WTC11 (cell line): Measurements from ENCODE around the gene SLC25A39. TPM values are rescaled to one million over a fixed set of nuclear protein-coding genes. Genes with fewer than 3 reads are reported as not detected.

Source experiments
- ATAC-seq: fragments of 200-7000 bp; cut with Tn5 transposase; 2 replicates; pipeline ENCODE4 v1.10.0; 2021; ENCODE audit warnings: mild to moderate bottlenecking, moderate library complexity
- CTCF ChIA-PET: fragments of 300-600 bp; sonication (Branson Sonifier 250); formaldehyde crosslinking; loops from one replicate; lab custom pipeline; 2021; ENCODE audit warnings: antibody characterized with exemption; lab: Charles Lee
- POLR2A ChIA-PET: fragments of 350-600 bp; sonication (Branson Sonifier 250); formaldehyde crosslinking; loops from one replicate; lab custom pipeline; 2021; ENCODE audit warnings: antibody characterized with exemption; lab: Charles Lee
- DNase-seq: peaks from one replicate; pipeline ENCODE4 v3.0.0; 2021; ENCODE audit warnings: low spot score
- H3K27ac Mint-ChIP-seq: 2 replicates; pipeline ENCODE4 v1.8.0; 2021; ENCODE audit warnings: mixed read lengths
- H3K27me3 Mint-ChIP-seq: 2 replicates; pipeline ENCODE4 v1.8.0; 2021; ENCODE audit warnings: low read depth, mild to moderate bottlenecking, moderate library complexity, mixed read lengths
- H3K36me3 Mint-ChIP-seq: 2 replicates; pipeline ENCODE4 v1.8.0; 2021; ENCODE audit warnings: mixed read lengths
- H3K4me1 Mint-ChIP-seq: 2 replicates; pipeline ENCODE4 v1.8.0; 2022; ENCODE audit warnings: mixed read lengths
- H3K4me3 Mint-ChIP-seq: 2 replicates; pipeline ENCODE4 v1.8.0; 2021; ENCODE audit warnings: mild to moderate bottlenecking, moderate library complexity, mixed read lengths
- H3K9me3 Mint-ChIP-seq: 2 replicates; pipeline ENCODE4 v1.8.0; 2021; ENCODE audit warnings: mixed read lengths
- CBFB ChIP-seq: sonication (generic); formaldehyde crosslinking; IDR thresholded peaks from 2 replicates; pipeline ENCODE4 v1.8.1; 2022; ENCODE audit warnings: mild to moderate bottlenecking, low read depth, missing genetic modification reagents
- CREB1 ChIP-seq: sonication (generic); formaldehyde crosslinking; IDR thresholded peaks from 2 replicates; pipeline ENCODE4 v1.8.0; 2023; ENCODE audit warnings: mild to moderate bottlenecking, missing genetic modification reagents
- FOXJ3 ChIP-seq: sonication (generic); formaldehyde crosslinking; IDR thresholded peaks from 2 replicates; pipeline ENCODE4 v1.9.0; 2021; ENCODE audit warnings: missing genetic modification reagents, mild to moderate bottlenecking, borderline replicate concordance
- GTF2I ChIP-seq: fragments of 250-450 bp; sonication (Bioruptor Pico); conservative IDR thresholded peaks from 2 replicates; pipeline ENCODE4 v1.4.0; 2021; ENCODE audit warnings: mild to moderate bottlenecking
- HMGA2 ChIP-seq: fragments of 250-450 bp; sonication (Bioruptor Pico); IDR thresholded peaks from 2 replicates; pipeline ENCODE4 v1.4.0; 2021; ENCODE audit warnings: mild to moderate bottlenecking, moderate library complexity
- JUN ChIP-seq: sonication (generic); formaldehyde crosslinking; IDR thresholded peaks from 2 replicates; pipeline ENCODE4 v1.8.0; 2023; ENCODE audit warnings: mild to moderate bottlenecking, missing genetic modification reagents
- MXD4 ChIP-seq: fragments of 250-450 bp; sonication (Bioruptor Pico); IDR thresholded peaks from 2 replicates; pipeline ENCODE4 v1.8.0; 2021; ENCODE audit warnings: mild to moderate bottlenecking, moderate library complexity, borderline replicate concordance
- NFE2L1 ChIP-seq: sonication (generic); formaldehyde crosslinking; IDR thresholded peaks from 2 replicates; pipeline ENCODE4 v1.8.1; 2023; ENCODE audit warnings: missing genetic modification reagents
- NR1H2 ChIP-seq: sonication (generic); formaldehyde crosslinking; IDR thresholded peaks from 2 replicates; pipeline ENCODE4 v1.9.0; 2021; ENCODE audit warnings: mild to moderate bottlenecking, moderate library complexity, missing genetic modification reagents
- NR3C1 ChIP-seq: sonication (generic); formaldehyde crosslinking; conservative IDR thresholded peaks from 2 replicates; pipeline ENCODE4 v1.8.1; 2023; ENCODE audit warnings: low read depth, mild to moderate bottlenecking, missing genetic modification reagents
- PRRX2 ChIP-seq: fragments of 250-450 bp; sonication (Bioruptor Pico); IDR thresholded peaks from 2 replicates; pipeline ENCODE4 v1.8.0; 2021; ENCODE audit warnings: mild to moderate bottlenecking
- SMAD3 ChIP-seq: sonication (generic); formaldehyde crosslinking; IDR thresholded peaks from 2 replicates; pipeline ENCODE4 v1.8.0; 2022; ENCODE audit warnings: missing genetic modification reagents, mild to moderate bottlenecking, borderline replicate concordance
- TEAD1 ChIP-seq: sonication (generic); formaldehyde crosslinking; IDR thresholded peaks from 2 replicates; pipeline ENCODE4 v1.8.0; 2022; ENCODE audit warnings: mild to moderate bottlenecking, missing genetic modification reagents
- ZNF232 ChIP-seq: sonication (generic); formaldehyde crosslinking; IDR thresholded peaks from 2 replicates; pipeline ENCODE4 v1.8.0; 2022; ENCODE audit warnings: mild to moderate bottlenecking, missing genetic modification reagents
- ZNF317 ChIP-seq: sonication (generic); formaldehyde crosslinking; IDR thresholded peaks from 2 replicates; pipeline ENCODE4 v1.8.1; 2023; ENCODE audit warnings: low read depth, mild to moderate bottlenecking, moderate library complexity, missing genetic modification reagents, borderline replicate concordance
- ZNF396 ChIP-seq: fragments of 250-450 bp; sonication (Bioruptor Pico); IDR thresholded peaks from 2 replicates; pipeline ENCODE4 v1.8.0; 2021; ENCODE audit warnings: mild to moderate bottlenecking, moderate library complexity, borderline replicate concordance
- ZNF416 ChIP-seq: fragments of 250-450 bp; sonication (Bioruptor Pico); IDR thresholded peaks from 2 replicates; pipeline ENCODE4 v1.9.0; 2021; ENCODE audit warnings: mild to moderate bottlenecking, inconsistent platforms
- ZNF423 ChIP-seq: fragments of 250-450 bp; sonication (Bioruptor Pico); IDR thresholded peaks from 2 replicates; pipeline ENCODE4 v2.1.2; 2022; ENCODE audit warnings: mild to moderate bottlenecking, moderate library complexity
- total RNA-seq: library from RNA; stranded (reverse); gene quantifications from 3 replicates; pipeline ENCODE4 v1.2.3, GENCODE V29; 2021
- TF ChIP-seq, protein P1 (sequence below): fragments of 250-450 bp; sonication (Bioruptor Pico); IDR thresholded peaks from 2 replicates; pipeline ENCODE4 v1.9.0; 2021; ENCODE audit warnings: mild to moderate bottlenecking
- TF ChIP-seq, protein P2 (sequence below): fragments of 250-450 bp; sonication (Bioruptor Pico); IDR thresholded peaks from 2 replicates; pipeline ENCODE4 v1.8.0; 2021; ENCODE audit warnings: mild to moderate bottlenecking
- TF ChIP-seq, protein P3 (sequence below): sonication (generic); formaldehyde crosslinking; IDR thresholded peaks from 2 replicates; pipeline ENCODE4 v1.8.1; 2023; ENCODE audit warnings: mild to moderate bottlenecking, missing genetic modification reagents
- TF ChIP-seq, protein P4 (sequence below): fragments of 250-450 bp; sonication (Bioruptor Pico); IDR thresholded peaks from 2 replicates; pipeline ENCODE4 v1.9.0; 2021; ENCODE audit warnings: mild to moderate bottlenecking
- TF ChIP-seq, protein P5 (sequence below): sonication (generic); formaldehyde crosslinking; IDR thresholded peaks from 2 replicates; pipeline ENCODE4 v1.8.1; 2022; ENCODE audit warnings: mild to moderate bottlenecking, missing genetic modification reagents, moderate library complexity, borderline replicate concordance
- TF ChIP-seq, protein P6 (sequence below): sonication (generic); formaldehyde crosslinking; IDR thresholded peaks from 2 replicates; pipeline ENCODE4 v1.8.1; 2023; ENCODE audit warnings: mild to moderate bottlenecking, moderate library complexity, missing genetic modification reagents
- TF ChIP-seq, protein P7 (sequence below): fragments of 250-450 bp; sonication (Bioruptor Pico); IDR thresholded peaks from 2 replicates; pipeline ENCODE4 v1.9.0; 2021; ENCODE audit warnings: moderate library complexity, mild to moderate bottlenecking, inconsistent platforms, borderline replicate concordance

The SLC25A39 gene
- total RNA-seq, 1 experiment from 2014 or later, result 271 TPM

DNA sequence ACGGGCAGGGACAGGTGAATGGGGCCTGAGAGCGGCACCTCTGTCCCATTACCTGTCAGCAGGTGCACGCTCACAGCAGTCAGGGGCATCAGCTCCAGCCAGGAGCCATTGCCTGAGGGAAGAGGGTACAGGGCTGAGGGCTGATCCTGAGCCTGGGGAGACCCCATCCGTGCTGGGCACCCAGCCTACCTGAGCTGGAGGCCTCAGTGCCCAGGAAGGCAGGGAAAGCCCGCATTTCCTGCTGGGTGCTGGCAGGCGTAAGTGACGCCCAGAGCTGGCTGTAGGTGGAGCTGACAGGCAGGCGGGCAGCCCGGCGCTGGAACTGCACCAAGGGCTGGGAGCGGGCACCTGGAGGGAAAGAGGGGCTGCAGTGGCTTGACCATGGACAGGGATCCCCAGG lies 31.6 kb upstream of the SLC25A39 start:
- Mint-ChIP-seq H3K4me1 (peaks cover 20% of the 10 kb centered on the region), H3K36me3 (no peaks in the 10 kb centered on the region), H3K27ac (no peak overlapping the region), H3K9me3 (no peaks in the 10 kb centered on the region), H3K27me3 (peaks cover 3% of the 10 kb centered on the region; the same call in 1 of the 2 replicates), H3K4me3 (no peak overlapping the region)
- no peak for ATAC-seq
- CTCF ChIA-PET, result interaction anchor here (4.0 to 9.4 kb wide), 4 partner anchors 19 to 146 kb away, joined by 33 to 128 read pairs (median 62); no protein-coding TSS in a partner anchor
- TF ChIP-seq SMAD3 (CRISPR knock-in tag) (no peak), ZNF423 (CRISPR knock-in tag) (no peak), TEAD1 (CRISPR knock-in tag) (no peak), JUN (CRISPR knock-in tag) (no peak), ZNF317 (no peak), ZNF232 (CRISPR knock-in tag) (no peak), HMGA2 (CRISPR knock-in tag) (no peak), CREB1 (CRISPR knock-in tag) (no peak), ZNF416 (CRISPR knock-in tag) (no peak), PRRX2 (CRISPR knock-in tag) (no peak), CBFB (CRISPR knock-in tag) (no peak), ZNF396 (CRISPR knock-in tag) (no peak), FOXJ3 (CRISPR knock-in tag) (no peak), GTF2I (CRISPR knock-in tag) (no peak)
- TF ChIP-seq, protein P1, sequence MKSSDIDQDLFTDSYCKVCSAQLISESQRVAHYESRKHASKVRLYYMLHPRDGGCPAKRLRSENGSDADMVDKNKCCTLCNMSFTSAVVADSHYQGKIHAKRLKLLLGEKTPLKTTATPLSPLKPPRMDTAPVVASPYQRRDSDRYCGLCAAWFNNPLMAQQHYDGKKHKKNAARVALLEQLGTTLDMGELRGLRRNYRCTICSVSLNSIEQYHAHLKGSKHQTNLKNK (CRISPR knock-in tag), result no peak
- TF ChIP-seq, protein P2, sequence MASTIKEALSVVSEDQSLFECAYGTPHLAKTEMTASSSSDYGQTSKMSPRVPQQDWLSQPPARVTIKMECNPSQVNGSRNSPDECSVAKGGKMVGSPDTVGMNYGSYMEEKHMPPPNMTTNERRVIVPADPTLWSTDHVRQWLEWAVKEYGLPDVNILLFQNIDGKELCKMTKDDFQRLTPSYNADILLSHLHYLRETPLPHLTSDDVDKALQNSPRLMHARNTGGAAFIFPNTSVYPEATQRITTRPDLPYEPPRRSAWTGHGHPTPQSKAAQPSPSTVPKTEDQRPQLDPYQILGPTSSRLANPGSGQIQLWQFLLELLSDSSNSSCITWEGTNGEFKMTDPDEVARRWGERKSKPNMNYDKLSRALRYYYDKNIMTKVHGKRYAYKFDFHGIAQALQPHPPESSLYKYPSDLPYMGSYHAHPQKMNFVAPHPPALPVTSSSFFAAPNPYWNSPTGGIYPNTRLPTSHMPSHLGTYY (CRISPR knock-in tag), result no peak
- TF ChIP-seq, protein P3, sequence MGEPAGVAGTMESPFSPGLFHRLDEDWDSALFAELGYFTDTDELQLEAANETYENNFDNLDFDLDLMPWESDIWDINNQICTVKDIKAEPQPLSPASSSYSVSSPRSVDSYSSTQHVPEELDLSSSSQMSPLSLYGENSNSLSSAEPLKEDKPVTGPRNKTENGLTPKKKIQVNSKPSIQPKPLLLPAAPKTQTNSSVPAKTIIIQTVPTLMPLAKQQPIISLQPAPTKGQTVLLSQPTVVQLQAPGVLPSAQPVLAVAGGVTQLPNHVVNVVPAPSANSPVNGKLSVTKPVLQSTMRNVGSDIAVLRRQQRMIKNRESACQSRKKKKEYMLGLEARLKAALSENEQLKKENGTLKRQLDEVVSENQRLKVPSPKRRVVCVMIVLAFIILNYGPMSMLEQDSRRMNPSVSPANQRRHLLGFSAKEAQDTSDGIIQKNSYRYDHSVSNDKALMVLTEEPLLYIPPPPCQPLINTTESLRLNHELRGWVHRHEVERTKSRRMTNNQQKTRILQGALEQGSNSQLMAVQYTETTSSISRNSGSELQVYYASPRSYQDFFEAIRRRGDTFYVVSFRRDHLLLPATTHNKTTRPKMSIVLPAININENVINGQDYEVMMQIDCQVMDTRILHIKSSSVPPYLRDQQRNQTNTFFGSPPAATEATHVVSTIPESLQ (CRISPR knock-in tag), result no peak
- TF ChIP-seq, protein P4, sequence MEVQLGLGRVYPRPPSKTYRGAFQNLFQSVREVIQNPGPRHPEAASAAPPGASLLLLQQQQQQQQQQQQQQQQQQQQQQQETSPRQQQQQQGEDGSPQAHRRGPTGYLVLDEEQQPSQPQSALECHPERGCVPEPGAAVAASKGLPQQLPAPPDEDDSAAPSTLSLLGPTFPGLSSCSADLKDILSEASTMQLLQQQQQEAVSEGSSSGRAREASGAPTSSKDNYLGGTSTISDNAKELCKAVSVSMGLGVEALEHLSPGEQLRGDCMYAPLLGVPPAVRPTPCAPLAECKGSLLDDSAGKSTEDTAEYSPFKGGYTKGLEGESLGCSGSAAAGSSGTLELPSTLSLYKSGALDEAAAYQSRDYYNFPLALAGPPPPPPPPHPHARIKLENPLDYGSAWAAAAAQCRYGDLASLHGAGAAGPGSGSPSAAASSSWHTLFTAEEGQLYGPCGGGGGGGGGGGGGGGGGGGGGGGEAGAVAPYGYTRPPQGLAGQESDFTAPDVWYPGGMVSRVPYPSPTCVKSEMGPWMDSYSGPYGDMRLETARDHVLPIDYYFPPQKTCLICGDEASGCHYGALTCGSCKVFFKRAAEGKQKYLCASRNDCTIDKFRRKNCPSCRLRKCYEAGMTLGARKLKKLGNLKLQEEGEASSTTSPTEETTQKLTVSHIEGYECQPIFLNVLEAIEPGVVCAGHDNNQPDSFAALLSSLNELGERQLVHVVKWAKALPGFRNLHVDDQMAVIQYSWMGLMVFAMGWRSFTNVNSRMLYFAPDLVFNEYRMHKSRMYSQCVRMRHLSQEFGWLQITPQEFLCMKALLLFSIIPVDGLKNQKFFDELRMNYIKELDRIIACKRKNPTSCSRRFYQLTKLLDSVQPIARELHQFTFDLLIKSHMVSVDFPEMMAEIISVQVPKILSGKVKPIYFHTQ (CRISPR knock-in tag), result no peak
- TF ChIP-seq, all 79 proteins: peak for 0
- no peak for DNase-seq
- POLR2A ChIA-PET, result no interaction called here

DNA sequence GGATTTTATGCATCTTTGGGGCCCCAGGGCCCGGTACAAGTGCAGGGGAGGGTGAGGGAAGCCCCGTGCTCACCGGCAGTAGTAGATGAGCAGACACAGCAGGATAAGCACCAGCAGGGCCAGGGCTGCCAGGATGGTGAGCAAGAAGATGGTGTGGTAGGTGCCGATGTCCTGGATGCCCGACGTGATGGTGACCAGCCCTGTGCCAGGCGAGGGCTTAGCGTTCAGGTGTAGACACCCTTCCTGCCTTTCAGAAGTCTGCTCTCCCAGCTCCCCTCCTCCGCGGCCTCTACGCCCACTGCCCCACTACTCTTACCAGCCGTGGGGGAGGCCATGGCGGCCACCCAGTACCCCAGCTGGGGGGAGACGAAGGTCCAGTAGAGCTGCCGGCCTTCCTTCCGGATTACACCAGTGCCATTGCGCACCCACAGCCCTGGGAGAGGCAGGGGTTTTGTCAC lies 31.0 kb upstream of the SLC25A39 start:
- peaks cover 3% of the 10 kb centered on the region; the same call in 1 of the 2 replicates for H3K27me3 Mint-ChIP-seq
- CTCF ChIA-PET, result interaction anchor here (0.5 to 7.8 kb wide), 22 partner anchors 7 to 335 kb away, joined by 3 to 102 read pairs (median 15); partner anchors contain the start of genes ATXN7L3, FAM171A2, GRN and HDAC5
- H3K27ac Mint-ChIP-seq, result no peak overlapping the region
- peaks cover 14% of the 10 kb centered on the region for H3K4me1 Mint-ChIP-seq
- H3K36me3 Mint-ChIP-seq, result no peaks in the 10 kb centered on the region
- no peak for ATAC-seq
- no peaks in the 10 kb centered on the region for H3K9me3 Mint-ChIP-seq
- no peak for DNase-seq
- no peak overlapping the region for H3K4me3 Mint-ChIP-seq
- POLR2A ChIA-PET, result interaction anchor here (1.8 kb wide), 1 partner anchor 10 kb away, joined by 6 read pairs; the partner anchor contains the start of gene GRN
- no peak for TF ChIP-seq MXD4 (CRISPR knock-in tag)
- TF ChIP-seq NFE2L1, result no peak
- TF ChIP-seq, protein P5, sequence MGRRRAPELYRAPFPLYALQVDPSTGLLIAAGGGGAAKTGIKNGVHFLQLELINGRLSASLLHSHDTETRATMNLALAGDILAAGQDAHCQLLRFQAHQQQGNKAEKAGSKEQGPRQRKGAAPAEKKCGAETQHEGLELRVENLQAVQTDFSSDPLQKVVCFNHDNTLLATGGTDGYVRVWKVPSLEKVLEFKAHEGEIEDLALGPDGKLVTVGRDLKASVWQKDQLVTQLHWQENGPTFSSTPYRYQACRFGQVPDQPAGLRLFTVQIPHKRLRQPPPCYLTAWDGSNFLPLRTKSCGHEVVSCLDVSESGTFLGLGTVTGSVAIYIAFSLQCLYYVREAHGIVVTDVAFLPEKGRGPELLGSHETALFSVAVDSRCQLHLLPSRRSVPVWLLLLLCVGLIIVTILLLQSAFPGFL (CRISPR knock-in tag), result no peak
- no peak for TF ChIP-seq NR1H2 (CRISPR knock-in tag)
- TF ChIP-seq, protein P6, sequence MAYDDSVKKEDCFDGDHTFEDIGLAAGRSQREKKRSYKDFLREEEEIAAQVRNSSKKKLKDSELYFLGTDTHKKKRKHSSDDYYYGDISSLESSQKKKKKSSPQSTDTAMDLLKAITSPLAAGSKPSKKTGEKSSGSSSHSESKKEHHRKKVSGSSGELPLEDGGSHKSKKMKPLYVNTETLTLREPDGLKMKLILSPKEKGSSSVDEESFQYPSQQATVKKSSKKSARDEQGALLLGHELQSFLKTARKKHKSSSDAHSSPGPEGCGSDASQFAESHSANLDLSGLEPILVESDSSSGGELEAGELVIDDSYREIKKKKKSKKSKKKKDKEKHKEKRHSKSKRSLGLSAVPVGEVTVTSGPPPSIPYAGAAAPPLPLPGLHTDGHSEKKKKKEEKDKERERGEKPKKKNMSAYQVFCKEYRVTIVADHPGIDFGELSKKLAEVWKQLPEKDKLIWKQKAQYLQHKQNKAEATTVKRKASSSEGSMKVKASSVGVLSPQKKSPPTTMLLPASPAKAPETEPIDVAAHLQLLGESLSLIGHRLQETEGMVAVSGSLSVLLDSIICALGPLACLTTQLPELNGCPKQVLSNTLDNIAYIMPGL (CRISPR knock-in tag), result no peak
- TF ChIP-seq, protein P2 (CRISPR knock-in tag), result no peak
- no peak for TF ChIP-seq NR3C1 (CRISPR knock-in tag)
- TF ChIP-seq, protein P7, sequence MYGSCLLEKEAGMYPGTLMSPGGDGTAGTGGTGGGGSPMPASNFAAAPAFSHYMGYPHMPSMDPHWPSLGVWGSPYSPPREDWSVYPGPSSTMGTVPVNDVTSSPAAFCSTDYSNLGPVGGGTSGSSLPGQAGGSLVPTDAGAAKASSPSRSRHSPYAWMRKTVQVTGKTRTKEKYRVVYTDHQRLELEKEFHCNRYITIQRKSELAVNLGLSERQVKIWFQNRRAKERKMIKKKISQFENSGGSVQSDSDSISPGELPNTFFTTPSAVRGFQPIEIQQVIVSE (CRISPR knock-in tag), result no peak
